Panc1 (cell line): Measurements from ENCODE around the gene PDLIM7. TPM values are rescaled to one million over a fixed set of nuclear protein-coding genes. Genes with fewer than 3 reads are reported as not detected.

Experiments used
- ATAC-seq: fragments of 200-7000 bp; cut with Tn5 transposase; 2 replicates; pipeline ENCODE4 v1.9.1; 2020; ENCODE audit warnings: mild to moderate bottlenecking, moderate library complexity
- BruUV-seq: library from RNA; stranded (reverse); fragments of 400-500 nt; replicated peaks from 2 replicates; lab custom pipeline; 2021; lab: Mats Ljungman, UMichigan
- CTCF ChIA-PET: fragments of 300-600 bp; sonication (Branson Sonifier 250); formaldehyde crosslinking; loops from one replicate; lab custom pipeline; 2022; ENCODE audit warnings: antibody characterized with exemption; lab: Charles Lee
- POLR2A ChIA-PET: fragments of 300-600 bp; sonication (Branson Sonifier 250); formaldehyde crosslinking; loops from one replicate; lab custom pipeline; 2022; ENCODE audit warnings: antibody characterized with exemption; lab: Charles Lee
- DNase-seq: peaks from one replicate; pipeline ENCODE4 v3.0.0-alpha.2; 2010; ENCODE audit warnings: low read depth, low spot score
- H3K27ac ChIP-seq: 2 replicates; pipeline ENCODE4 v1.5.1; 2011; ENCODE audit warnings: mild to moderate bottlenecking, low read length, inconsistent platforms
- H3K27me3 ChIP-seq: fragments of 200-500 bp; sonication (Bioruptor generic); 2 replicates; pipeline ENCODE4 v1.6.0; 2014; ENCODE audit warnings: low read length, inconsistent platforms; ENCODE audit not compliant: control insufficient read depth, insufficient read depth
- H3K36me3 ChIP-seq: fragments of 200-500 bp; sonication (Bioruptor generic); 2 replicates; pipeline ENCODE4 v1.5.1; 2014; ENCODE audit warnings: inconsistent platforms, mild to moderate bottlenecking, low read length, moderate library complexity; ENCODE audit not compliant: control insufficient read depth, insufficient read depth
- H3K4me1 ChIP-seq: 2 replicates; pipeline ENCODE4 v1.5.1; 2011; ENCODE audit warnings: inconsistent platforms, mild to moderate bottlenecking, low read length, moderate library complexity; ENCODE audit not compliant: control insufficient read depth, insufficient read depth
- H3K4me3 ChIP-seq, 2 experiments: 2 replicates each; pipeline ENCODE4 v1.5.1; 2011 to 2012; ENCODE audit warnings: low read depth in 2 of 2, low read length in 2 of 2, mild to moderate bottlenecking in 2 of 2, inconsistent platforms in 1 of 2, moderate library complexity in 1 of 2
- H3K9me3 ChIP-seq: fragments of 200-500 bp; sonication (Bioruptor generic); 2 replicates; pipeline ENCODE4 v1.5.1; 2014; ENCODE audit warnings: low read depth, mild to moderate bottlenecking, inconsistent platforms, low read length, moderate library complexity; ENCODE audit not compliant: control insufficient read depth, insufficient read depth
- CTCF ChIP-seq: fragments of 450-650 bp; IDR thresholded peaks from 2 replicates; pipeline ENCODE4 v1.5.1; 2017; ENCODE audit warnings: mild to moderate bottlenecking
- POLR2AphosphoS5 ChIP-seq: IDR thresholded peaks from 2 replicates; pipeline ENCODE4 v1.6.1; 2012; ENCODE audit warnings: mild to moderate bottlenecking, low read depth, low read length, moderate library complexity
- REST ChIP-seq, 2 experiments: IDR thresholded peaks; 2 replicates each; pipeline ENCODE4 v1.6.1; 2011 to 2012; ENCODE audit warnings: low read depth in 2 of 2, control low read depth in 1 of 2, low read length in 1 of 2, mild to moderate bottlenecking in 1 of 2, moderate library complexity in 1 of 2; ENCODE audit not compliant: insufficient read depth in 1 of 2
- SIN3A ChIP-seq: IDR thresholded peaks from 2 replicates; pipeline ENCODE4 v1.6.1; 2012; ENCODE audit warnings: low read depth, mild to moderate bottlenecking, low read length, moderate library complexity, borderline replicate concordance; ENCODE audit not compliant: insufficient read depth
- TCF7L2 ChIP-seq: IDR thresholded peaks from 2 replicates; pipeline ENCODE4 v1.6.1; 2011; ENCODE audit warnings: mild to moderate bottlenecking, low read depth, low read length, inconsistent platforms
- in situ Hi-C: cut with HindIII; loops from 2 replicates; pipeline ENCODE4 v1.10.0; 2016; ENCODE audit warnings: low sequenced_read_pairs, low pct_unique_long_range_greater_than_20kb
- intact Hi-C: fragments of 100-400 bp; cut with micrococcal nuclease; formaldehyde crosslinking; loops from one replicate; pipeline ENCODE4 v1.10.0; 2022; ENCODE audit not compliant: unreplicated experiment
- total RNA-seq: library from RNA; stranded (reverse); gene quantifications from one replicate; pipeline ENCODE4 v1.2.1, GENCODE V29; 2021; ENCODE audit not compliant: unreplicated experiment

Gene PDLIM7
- total RNA-seq, 1 experiment from 2014 or later, result 62.9 TPM

GRCh38 chr5:177456591-177456964, 40.8 kb downstream of the PDLIM7 start:
- no TSS peak for BruUV-seq
- Histone ChIP-seq H3K9me3 (no peaks in the 10 kb centered on the region), H3K27me3 (no peaks in the 10 kb centered on the region), H3K4me1 (peaks cover 32% of the 10 kb centered on the region), H3K4me3 (no peak overlapping the region; a peak in 1 of 4 replicates), H3K27ac (peak overlapping the region; percentile 66; the same call in 1 of the 2 replicates), H3K36me3 (peaks cover 3% of the 10 kb centered on the region; the same call in 1 of the 2 replicates)
- no peak for DNase-seq
- ChIA-PET CTCF (interaction anchor here (0.8 to 1.0 kb wide), 2 partner anchors 50 to 151 kb away, joined by 3 read pairs; no protein-coding TSS in a partner anchor), POLR2A (no interaction called here)
- no peak for TF ChIP-seq SIN3A
- peak; percentile 76 for TF ChIP-seq CTCF
- intact Hi-C loops (loop anchor here (2.0 to 10.0 kb wide), 2 partner anchors 54 to 142 kb away; partner anchors contain the start of gene MXD3), in situ Hi-C loops (no loop called here)
- no peak for ATAC-seq

- Histone ChIP-seq H3K4me3 (peak overlapping the region; percentile 50 to 61), H3K27ac (peak overlapping the region; percentile 80), H3K36me3 (peaks cover 3% of the 10 kb centered on the region; the same call in 1 of the 2 replicates), H3K9me3 (no peaks in the 10 kb centered on the region), H3K27me3 (no peaks in the 10 kb centered on the region), H3K4me1 (peaks cover 34% of the 10 kb centered on the region)
- peak; percentile 41 for ATAC-seq
- TF ChIP-seq CTCF (peak; percentile 95), SIN3A (peak; percentile 22; the same call in 1 of the 2 replicates), POLR2AphosphoS5 (peak; percentile 39), TCF7L2 (no peak), REST (IDR thresholded peaks at IDR 0.05; ENCODE audit: insufficient read depth in 1 of 2, low read depth in 2 of 2, low read length in 1 of 2) (no peak)
- ChIA-PET CTCF (interaction anchor here (0.5 to 2.2 kb wide), 5 partner anchors 30 to 403 kb away, joined by 3 to 6 read pairs (median 5); partner anchors contain the start of gene GRK6), POLR2A (interaction anchor here (0.5 to 0.6 kb wide), 2 partner anchors 87 to 1527 kb away, joined by 13 to 15 read pairs; no protein-coding TSS in a partner anchor)
- in situ Hi-C loops (no loop called here), intact Hi-C loops (loop anchor here (2.0 to 10.0 kb wide), 2 partner anchors 53 to 141 kb away; partner anchors contain the start of gene MXD3)
- DNase-seq, result peak; percentile 70
- TSS peak; percentile 59 for BruUV-seq
These were observed 41.5 kb downstream of the PDLIM7 start for GRCh38 chr5:177455661-177456590.
